ENCODE results near the gene MAP1LC3B2.

MAP1LC3B2 gene

DNA sequence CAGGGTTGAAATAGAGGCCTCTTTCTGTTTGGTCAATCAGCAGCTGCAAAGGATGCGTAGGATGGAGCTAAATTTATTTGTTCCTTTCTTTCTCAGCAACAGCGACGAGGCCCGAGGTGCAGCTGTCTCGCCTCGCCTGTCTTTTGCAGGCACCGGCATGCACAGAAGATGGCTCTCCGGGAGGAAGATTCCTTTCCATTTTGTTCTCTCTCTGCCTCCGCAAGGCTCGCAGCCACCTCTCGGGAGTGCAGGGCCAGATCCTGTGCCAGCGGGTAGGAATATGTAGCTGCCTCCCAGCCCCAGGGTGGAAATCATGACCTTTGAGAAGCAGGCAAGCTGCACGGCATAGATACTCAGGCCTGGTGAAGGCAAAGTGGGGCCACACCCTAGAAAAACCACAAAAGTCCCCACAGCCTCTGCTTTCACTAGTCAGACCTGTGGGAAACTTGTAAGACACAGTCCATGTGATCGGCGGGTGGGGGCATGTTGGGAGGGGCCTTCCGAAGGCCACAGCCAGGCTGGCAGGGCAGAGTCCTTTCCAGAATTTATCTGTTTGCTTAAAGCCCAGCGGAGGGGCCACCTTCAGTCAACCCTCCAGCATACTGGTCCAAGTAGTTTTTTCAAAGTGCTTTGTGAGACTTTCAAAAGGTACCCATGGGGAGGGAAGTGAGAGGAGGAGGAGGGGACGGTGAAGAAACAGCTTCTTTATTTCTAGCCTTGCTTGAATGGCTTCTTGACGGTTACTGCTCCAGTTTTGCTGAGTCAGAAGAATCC is at the start of gene MAP1LC3B2:
Gene MAP1LC3B2, plus strand, starts transcription at position 220 of the 774 bp plus-strand sequence. CDS start 16,562 bp downstream, outside the sequence.
- peak within 1 kb of the TSS; percentile 67 to 77 for H3K4me3 ChIP-seq (ENCODE audit: low read depth in 1 of 2, low read length in 1 of 2)
- no peaks in the 10 kb centered on the region for H3K27me3 ChIP-seq
- H3K9me3 ChIP-seq: no peaks in the 10 kb centered on the region
- H3K27ac ChIP-seq: peak within 1 kb of the TSS; percentile 100
- H3K4me1 ChIP-seq (ENCODE audit: control insufficient read depth in 1 of 2, insufficient read depth in 1 of 2, low read depth in 1 of 2, low read length in 1 of 2): peaks cover 50 to 66% of the 10 kb centered on the region in 2 experiments
- TF ChIP-seq, protein P1, sequence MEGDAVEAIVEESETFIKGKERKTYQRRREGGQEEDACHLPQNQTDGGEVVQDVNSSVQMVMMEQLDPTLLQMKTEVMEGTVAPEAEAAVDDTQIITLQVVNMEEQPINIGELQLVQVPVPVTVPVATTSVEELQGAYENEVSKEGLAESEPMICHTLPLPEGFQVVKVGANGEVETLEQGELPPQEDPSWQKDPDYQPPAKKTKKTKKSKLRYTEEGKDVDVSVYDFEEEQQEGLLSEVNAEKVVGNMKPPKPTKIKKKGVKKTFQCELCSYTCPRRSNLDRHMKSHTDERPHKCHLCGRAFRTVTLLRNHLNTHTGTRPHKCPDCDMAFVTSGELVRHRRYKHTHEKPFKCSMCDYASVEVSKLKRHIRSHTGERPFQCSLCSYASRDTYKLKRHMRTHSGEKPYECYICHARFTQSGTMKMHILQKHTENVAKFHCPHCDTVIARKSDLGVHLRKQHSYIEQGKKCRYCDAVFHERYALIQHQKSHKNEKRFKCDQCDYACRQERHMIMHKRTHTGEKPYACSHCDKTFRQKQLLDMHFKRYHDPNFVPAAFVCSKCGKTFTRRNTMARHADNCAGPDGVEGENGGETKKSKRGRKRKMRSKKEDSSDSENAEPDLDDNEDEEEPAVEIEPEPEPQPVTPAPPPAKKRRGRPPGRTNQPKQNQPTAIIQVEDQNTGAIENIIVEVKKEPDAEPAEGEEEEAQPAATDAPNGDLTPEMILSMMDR (IDR thresholded peaks at IDR 0.05): peak; percentile 11
- no peaks in the 10 kb centered on the region for H3K36me3 ChIP-seq

DNA sequence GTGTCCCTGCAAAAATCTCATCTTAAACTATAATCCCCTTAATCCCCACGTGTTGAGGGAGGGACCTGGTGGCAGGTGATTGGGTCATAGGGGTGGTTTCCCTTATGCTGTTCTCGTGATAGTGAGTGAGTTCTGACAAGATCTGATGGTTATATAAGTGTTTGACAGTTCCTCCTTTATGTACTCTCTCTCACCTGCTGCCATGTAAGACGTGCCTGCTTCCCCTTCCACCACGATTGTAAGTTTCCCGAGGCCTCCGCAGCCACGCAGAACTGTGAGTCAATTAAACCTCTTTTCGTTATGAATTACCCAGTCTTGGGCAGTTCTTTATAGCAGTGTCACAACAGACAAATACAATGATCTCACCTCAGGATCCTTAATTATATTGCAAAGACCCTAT is 45.2 kb upstream of the MAP1LC3B2 start:
- Histone ChIP-seq H3K27me3 (peaks cover 6% of the 10 kb centered on the region), H3K4me3 (ENCODE audit: low read depth in 1 of 2, low read length in 1 of 2) (no peak overlapping the region), H3K4me1 (ENCODE audit: control insufficient read depth in 1 of 2, insufficient read depth in 1 of 2, low read depth in 1 of 2, low read length in 1 of 2) (no peaks in the 10 kb centered on the region), H3K27ac (no peak overlapping the region), H3K36me3 (no peaks in the 10 kb centered on the region), H3K9me3 (no peaks in the 10 kb centered on the region)
- TF ChIP-seq, protein P1 (IDR thresholded peaks at IDR 0.05): no peak

DNA sequence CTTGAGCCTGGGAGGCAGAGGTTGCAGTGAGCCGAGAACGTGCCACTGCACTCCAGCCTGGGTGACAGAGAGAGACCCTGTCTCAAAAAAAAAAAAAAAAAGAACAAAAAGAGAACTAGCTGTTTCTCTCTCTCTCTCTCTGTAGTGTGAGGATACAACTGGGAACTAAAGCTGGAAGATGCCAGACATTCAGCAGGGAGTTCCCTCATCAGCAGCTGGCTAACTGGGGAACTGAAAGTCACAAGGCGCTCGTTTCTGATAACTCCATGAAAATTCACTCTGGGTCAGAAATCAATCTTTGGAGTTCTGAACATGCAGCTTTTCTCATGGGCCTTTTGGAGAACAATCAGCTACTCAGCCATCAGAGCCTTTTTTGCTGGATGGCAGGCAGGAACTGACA is 43.5 kb upstream of the MAP1LC3B2 start:
- TF ChIP-seq, protein P1 (IDR thresholded peaks at IDR 0.05): no peak
- H3K36me3 ChIP-seq: no peaks in the 10 kb centered on the region
- H3K27me3 ChIP-seq: no peaks in the 10 kb centered on the region
- H3K9me3 ChIP-seq: no peaks in the 10 kb centered on the region
- H3K27ac ChIP-seq: no peak overlapping the region
- H3K4me1 ChIP-seq (ENCODE audit: control insufficient read depth in 1 of 2, insufficient read depth in 1 of 2, low read depth in 1 of 2, low read length in 1 of 2): no peaks in the 10 kb centered on the region
- H3K4me3 ChIP-seq (ENCODE audit: low read depth in 1 of 2, low read length in 1 of 2): no peak overlapping the region

DNA sequence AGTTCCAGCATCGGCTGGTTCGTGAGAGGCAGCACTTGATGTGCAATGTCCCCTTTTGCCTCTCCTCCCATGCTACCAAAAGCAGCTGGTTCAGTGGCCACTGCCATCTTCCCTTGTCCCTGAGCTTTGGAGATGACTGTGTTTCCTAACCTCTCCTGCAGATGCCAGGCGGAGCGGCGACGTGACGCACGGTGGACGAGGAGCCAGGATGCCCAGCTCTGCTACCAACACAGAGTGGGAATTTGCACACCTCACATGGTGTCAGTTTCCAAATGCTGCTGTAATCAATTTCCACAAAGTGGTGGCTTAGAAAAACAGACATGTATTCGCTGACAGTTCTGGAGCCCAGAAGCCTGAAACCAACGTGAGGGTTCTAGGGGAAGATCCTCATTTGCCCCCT is 42.5 kb upstream of the MAP1LC3B2 start:
- Histone ChIP-seq H3K4me1 (ENCODE audit: control insufficient read depth in 1 of 2, insufficient read depth in 1 of 2, low read depth in 1 of 2, low read length in 1 of 2) (no peaks in the 10 kb centered on the region), H3K9me3 (no peaks in the 10 kb centered on the region), H3K27ac (no peak overlapping the region), H3K27me3 (no peaks in the 10 kb centered on the region), H3K36me3 (no peaks in the 10 kb centered on the region), H3K4me3 (ENCODE audit: low read depth in 1 of 2, low read length in 1 of 2) (no peak overlapping the region)
- TF ChIP-seq, protein P1 (IDR thresholded peaks at IDR 0.05): no peak

DNA sequence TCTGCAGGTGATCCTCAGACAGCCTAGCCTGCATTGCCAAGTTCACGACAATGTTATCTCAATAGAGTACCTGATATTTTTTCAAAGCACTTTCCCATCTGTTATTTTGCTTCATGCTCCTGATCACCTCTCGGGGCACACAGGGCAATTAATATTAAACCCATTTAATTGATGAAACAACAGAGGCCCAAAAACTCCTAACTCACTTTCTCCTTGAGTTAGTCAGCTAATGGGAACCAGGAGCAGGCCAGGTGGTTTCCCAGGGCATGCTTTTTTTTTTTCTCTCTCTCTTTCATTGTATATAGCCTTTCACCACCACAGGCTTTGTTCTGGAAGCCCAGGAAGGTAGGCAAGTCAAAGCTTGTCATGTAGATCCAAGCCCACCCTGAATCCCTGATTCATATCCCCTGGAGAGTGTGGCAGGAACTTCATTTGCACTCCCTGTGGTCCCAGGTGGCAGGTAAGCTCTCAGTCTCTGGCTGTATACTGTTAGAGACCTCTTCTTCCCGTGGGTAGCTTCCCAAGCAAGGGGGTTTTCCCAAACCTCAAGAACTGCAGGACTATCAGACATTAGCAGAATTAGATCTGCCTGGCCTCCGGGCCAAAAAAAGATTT is 41.6 kb upstream of the MAP1LC3B2 start:
- H3K27me3 ChIP-seq: no peaks in the 10 kb centered on the region
- TF ChIP-seq, protein P1 (IDR thresholded peaks at IDR 0.05): no peak
- H3K36me3 ChIP-seq: no peaks in the 10 kb centered on the region
- H3K27ac ChIP-seq: no peak overlapping the region
- H3K4me1 ChIP-seq (ENCODE audit: control insufficient read depth in 1 of 2, insufficient read depth in 1 of 2, low read depth in 1 of 2, low read length in 1 of 2): no peaks in the 10 kb centered on the region
- no peak overlapping the region for H3K4me3 ChIP-seq (ENCODE audit: low read depth in 1 of 2, low read length in 1 of 2)
- no peaks in the 10 kb centered on the region for H3K9me3 ChIP-seq
